Uterus (tissue), 2 donors: ENCODE measurements around the gene PDE3B.

Source experiments
- POLR2A ChIP-seq, 2 donors: fragments of 450-650 bp; IDR thresholded peaks; one replicate each; pipeline ENCODE4 v1.6.1; 2016; ENCODE audit warnings: antibody characterized with exemption in 2 of 2, mild to moderate bottlenecking in 1 of 2, moderate library complexity in 1 of 2
- TF ChIP-seq, protein P1 (sequence below), 4 experiments: fragments of 200-600 bp in 2 of 4; fragments of 450-650 bp in 2 of 4; sonication (generic) in 2 of 4; IDR thresholded peaks; one replicate each; pipeline ENCODE4 v1.5.1; 2016 to 2019; ENCODE audit warnings: antibody characterized with exemption in 4 of 4, mild to moderate bottlenecking in 2 of 4, moderate library complexity in 1 of 4

DNA sequence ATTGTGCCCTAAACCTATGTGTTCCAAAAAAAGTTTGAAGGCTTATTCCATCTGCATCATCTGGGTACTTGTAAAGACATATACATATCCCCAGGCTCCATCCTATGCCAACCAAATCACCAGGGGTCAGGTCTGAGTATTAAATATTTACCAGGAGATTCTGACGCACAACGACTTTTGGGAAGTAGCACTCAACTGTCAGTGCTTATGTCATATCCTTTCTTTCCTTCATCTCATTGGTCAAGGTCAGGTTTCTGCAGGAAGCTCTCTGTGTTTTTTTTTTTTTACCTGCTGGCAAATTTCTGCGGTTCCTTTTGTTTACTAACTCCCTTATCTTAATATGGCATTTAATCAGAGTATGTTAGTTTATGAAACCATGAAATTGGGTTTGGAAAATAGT lies 270.9 kb downstream of the PDE3B start:
- no peak for TF ChIP-seq POLR2A (IDR thresholded peaks at IDR 0.05)
- TF ChIP-seq, protein P1, sequence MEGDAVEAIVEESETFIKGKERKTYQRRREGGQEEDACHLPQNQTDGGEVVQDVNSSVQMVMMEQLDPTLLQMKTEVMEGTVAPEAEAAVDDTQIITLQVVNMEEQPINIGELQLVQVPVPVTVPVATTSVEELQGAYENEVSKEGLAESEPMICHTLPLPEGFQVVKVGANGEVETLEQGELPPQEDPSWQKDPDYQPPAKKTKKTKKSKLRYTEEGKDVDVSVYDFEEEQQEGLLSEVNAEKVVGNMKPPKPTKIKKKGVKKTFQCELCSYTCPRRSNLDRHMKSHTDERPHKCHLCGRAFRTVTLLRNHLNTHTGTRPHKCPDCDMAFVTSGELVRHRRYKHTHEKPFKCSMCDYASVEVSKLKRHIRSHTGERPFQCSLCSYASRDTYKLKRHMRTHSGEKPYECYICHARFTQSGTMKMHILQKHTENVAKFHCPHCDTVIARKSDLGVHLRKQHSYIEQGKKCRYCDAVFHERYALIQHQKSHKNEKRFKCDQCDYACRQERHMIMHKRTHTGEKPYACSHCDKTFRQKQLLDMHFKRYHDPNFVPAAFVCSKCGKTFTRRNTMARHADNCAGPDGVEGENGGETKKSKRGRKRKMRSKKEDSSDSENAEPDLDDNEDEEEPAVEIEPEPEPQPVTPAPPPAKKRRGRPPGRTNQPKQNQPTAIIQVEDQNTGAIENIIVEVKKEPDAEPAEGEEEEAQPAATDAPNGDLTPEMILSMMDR (IDR thresholded peaks at IDR 0.05) = no peak
